Measurements from ENCODE around the gene ETV6. TPM values are rescaled to one million over a fixed set of nuclear protein-coding genes. Genes with fewer than 3 reads are reported as not detected.

Gene ETV6
- total RNA-seq, 1 experiment from 2014 or later = 17.2 TPM

DNA sequence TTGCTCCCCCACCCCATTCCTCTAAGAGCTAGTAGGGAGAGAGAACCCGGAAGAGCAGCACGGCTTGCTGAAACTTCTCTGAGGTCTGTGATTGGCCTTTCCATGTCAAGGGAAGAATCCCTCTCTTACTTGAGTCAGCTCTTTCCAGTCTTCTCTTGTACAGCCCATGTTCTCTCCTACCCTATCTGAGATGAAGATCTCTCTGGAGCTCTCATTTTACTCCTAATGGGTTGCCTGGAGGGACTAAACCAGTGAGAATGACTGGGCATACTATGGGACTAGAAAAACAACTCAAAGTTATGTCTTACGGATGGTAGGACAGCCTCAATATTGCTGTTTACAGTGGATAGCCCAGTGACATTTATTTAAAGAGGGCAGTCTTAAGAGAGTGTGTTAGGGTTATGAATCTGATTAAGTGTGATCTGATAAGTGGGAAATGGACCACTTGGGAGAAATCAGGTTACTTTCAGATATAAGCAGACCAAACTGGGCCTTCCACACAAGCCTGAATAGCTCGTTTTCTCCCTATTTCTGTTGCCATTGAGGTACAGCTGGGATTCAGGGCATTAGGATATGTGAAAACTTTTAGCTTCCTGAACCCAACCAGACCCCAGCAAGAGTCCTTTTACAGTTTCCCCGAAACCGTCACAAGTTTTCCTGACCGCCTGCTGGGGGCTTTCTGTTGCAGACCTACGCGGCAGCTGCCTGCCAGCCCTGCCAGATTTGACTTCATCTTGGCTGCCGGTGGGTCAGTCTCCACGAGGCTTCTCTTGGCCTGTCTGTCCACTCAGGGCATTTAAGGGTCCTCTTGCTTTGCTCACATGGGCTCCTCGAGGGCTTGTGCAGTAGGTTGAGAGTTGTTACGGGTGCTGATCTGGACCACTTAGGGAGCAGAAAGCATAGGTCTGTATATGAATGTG is 16.9 kb downstream of the ETV6 start:
- no peak for DNase-seq (ENCODE audit: low read depth, low spot score)
- H3K4me3 ChIP-seq (ENCODE audit: low read depth in 2 of 2, low read length in 2 of 2) = no peak overlapping the region
- no peaks in the 10 kb centered on the region for H3K27me3 ChIP-seq (ENCODE audit: control insufficient read depth, insufficient read depth, low read length)
- H3K9me3 ChIP-seq (ENCODE audit: control insufficient read depth, insufficient read depth, low read depth, low read length) = no peaks in the 10 kb centered on the region
- no peaks in the 10 kb centered on the region for H3K36me3 ChIP-seq (ENCODE audit: control insufficient read depth, insufficient read depth, low read length)
- TF ChIP-seq SIN3A (IDR thresholded peaks at IDR 0.05; ENCODE audit: borderline replicate concordance, insufficient read depth, low read depth, low read length) (no peak), POLR2AphosphoS5 (IDR thresholded peaks at IDR 0.05; ENCODE audit: low read depth, low read length) (no peak), TCF7L2 (IDR thresholded peaks at IDR 0.05; ENCODE audit: low read depth, low read length) (no peak)
- TF ChIP-seq, protein P1, sequence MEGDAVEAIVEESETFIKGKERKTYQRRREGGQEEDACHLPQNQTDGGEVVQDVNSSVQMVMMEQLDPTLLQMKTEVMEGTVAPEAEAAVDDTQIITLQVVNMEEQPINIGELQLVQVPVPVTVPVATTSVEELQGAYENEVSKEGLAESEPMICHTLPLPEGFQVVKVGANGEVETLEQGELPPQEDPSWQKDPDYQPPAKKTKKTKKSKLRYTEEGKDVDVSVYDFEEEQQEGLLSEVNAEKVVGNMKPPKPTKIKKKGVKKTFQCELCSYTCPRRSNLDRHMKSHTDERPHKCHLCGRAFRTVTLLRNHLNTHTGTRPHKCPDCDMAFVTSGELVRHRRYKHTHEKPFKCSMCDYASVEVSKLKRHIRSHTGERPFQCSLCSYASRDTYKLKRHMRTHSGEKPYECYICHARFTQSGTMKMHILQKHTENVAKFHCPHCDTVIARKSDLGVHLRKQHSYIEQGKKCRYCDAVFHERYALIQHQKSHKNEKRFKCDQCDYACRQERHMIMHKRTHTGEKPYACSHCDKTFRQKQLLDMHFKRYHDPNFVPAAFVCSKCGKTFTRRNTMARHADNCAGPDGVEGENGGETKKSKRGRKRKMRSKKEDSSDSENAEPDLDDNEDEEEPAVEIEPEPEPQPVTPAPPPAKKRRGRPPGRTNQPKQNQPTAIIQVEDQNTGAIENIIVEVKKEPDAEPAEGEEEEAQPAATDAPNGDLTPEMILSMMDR (IDR thresholded peaks at IDR 0.05) = no peak
- TF ChIP-seq, protein P2, sequence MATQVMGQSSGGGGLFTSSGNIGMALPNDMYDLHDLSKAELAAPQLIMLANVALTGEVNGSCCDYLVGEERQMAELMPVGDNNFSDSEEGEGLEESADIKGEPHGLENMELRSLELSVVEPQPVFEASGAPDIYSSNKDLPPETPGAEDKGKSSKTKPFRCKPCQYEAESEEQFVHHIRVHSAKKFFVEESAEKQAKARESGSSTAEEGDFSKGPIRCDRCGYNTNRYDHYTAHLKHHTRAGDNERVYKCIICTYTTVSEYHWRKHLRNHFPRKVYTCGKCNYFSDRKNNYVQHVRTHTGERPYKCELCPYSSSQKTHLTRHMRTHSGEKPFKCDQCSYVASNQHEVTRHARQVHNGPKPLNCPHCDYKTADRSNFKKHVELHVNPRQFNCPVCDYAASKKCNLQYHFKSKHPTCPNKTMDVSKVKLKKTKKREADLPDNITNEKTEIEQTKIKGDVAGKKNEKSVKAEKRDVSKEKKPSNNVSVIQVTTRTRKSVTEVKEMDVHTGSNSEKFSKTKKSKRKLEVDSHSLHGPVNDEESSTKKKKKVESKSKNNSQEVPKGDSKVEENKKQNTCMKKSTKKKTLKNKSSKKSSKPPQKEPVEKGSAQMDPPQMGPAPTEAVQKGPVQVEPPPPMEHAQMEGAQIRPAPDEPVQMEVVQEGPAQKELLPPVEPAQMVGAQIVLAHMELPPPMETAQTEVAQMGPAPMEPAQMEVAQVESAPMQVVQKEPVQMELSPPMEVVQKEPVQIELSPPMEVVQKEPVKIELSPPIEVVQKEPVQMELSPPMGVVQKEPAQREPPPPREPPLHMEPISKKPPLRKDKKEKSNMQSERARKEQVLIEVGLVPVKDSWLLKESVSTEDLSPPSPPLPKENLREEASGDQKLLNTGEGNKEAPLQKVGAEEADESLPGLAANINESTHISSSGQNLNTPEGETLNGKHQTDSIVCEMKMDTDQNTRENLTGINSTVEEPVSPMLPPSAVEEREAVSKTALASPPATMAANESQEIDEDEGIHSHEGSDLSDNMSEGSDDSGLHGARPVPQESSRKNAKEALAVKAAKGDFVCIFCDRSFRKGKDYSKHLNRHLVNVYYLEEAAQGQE (IDR thresholded peaks at IDR 0.05; ENCODE audit: insufficient read depth in 1 of 2, low read depth in 2 of 2, low read length in 1 of 2) = no peak
- intact Hi-C loops (cut with micrococcal nuclease; ENCODE audit: unreplicated experiment) (no loop called here), in situ Hi-C loops (cut with HindIII; ENCODE audit: low pct_unique_long_range_greater_than_20kb, low sequenced_read_pairs) (no loop called here)
- POLR2A ChIA-PET = no interaction called here
- ATAC-seq = no peak
- no TSS peak for BruUV-seq (replicated peaks)
- no peak overlapping the region for H3K27ac ChIP-seq (ENCODE audit: low read length)
- H3K4me1 ChIP-seq (ENCODE audit: control insufficient read depth, insufficient read depth, low read length) = peaks cover 7% of the 10 kb centered on the region; the same call in 1 of the 2 replicates
- CTCF ChIA-PET = no interaction called here

DNA sequence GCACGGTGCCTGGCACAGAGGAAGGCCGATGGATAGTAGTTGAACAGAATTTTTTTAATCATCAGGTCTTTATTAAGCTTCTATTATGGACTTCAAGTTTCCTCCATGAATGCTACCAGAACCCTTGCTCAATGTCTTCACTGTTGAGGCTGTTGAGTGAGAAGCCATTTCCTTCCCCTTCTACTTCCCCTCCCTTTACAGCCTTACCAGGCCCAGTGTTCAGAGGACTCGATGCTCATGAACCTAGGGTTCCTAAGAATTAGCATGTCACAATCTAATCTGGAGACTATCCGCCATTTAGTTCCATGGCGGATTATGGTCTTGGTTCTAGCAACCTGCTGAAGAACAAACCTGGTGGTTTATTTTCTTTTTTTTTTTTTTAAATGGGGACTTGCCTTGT is 17.7 kb downstream of the ETV6 start:
- TF ChIP-seq SIN3A (IDR thresholded peaks at IDR 0.05; ENCODE audit: borderline replicate concordance, insufficient read depth, low read depth, low read length) (no peak), TCF7L2 (IDR thresholded peaks at IDR 0.05; ENCODE audit: low read depth, low read length) (no peak)
- TF ChIP-seq, protein P2 (IDR thresholded peaks at IDR 0.05; ENCODE audit: insufficient read depth in 1 of 2, low read depth in 2 of 2, low read length in 1 of 2) = no peak
- TF ChIP-seq, protein P1 (IDR thresholded peaks at IDR 0.05) = no peak
- Histone ChIP-seq H3K9me3 (ENCODE audit: control insufficient read depth, insufficient read depth, low read depth, low read length) (no peaks in the 10 kb centered on the region), H3K27ac (ENCODE audit: low read length) (no peak overlapping the region), H3K36me3 (ENCODE audit: control insufficient read depth, insufficient read depth, low read length) (no peaks in the 10 kb centered on the region), H3K27me3 (ENCODE audit: control insufficient read depth, insufficient read depth, low read length) (no peaks in the 10 kb centered on the region), H3K4me1 (ENCODE audit: control insufficient read depth, insufficient read depth, low read length) (peaks cover 7% of the 10 kb centered on the region; the same call in 1 of the 2 replicates), H3K4me3 (ENCODE audit: low read depth in 2 of 2, low read length in 2 of 2) (no peak overlapping the region)
- intact Hi-C loops (cut with micrococcal nuclease; ENCODE audit: unreplicated experiment) = no loop called here
- BruUV-seq (replicated peaks) = no TSS peak
- ChIA-PET POLR2A (no interaction called here), CTCF (no interaction called here)
- no peak for ATAC-seq
- no peak for DNase-seq (ENCODE audit: low read depth, low spot score)
- in situ Hi-C loops (cut with HindIII; ENCODE audit: low pct_unique_long_range_greater_than_20kb, low sequenced_read_pairs) = no loop called here

Measured in Panc1 (cell line).